Measurements from ENCODE around the gene WNT1.

The WNT1 gene

GRCh38 chr12:48991247-48992050, 13.3 kb downstream of the WNT1 start:
- peaks cover 53% of the 10 kb centered on the region for H3K27me3 Mint-ChIP-seq

GRCh38 chr12:48993787-48994186, 15.7 kb downstream of the WNT1 start:
- H3K9me3 Mint-ChIP-seq = no peaks in the 10 kb centered on the region
- DNase-seq (ENCODE audit: low spot score in 2 of 2) = no peak
- no peak overlapping the region for H3K4me3 Mint-ChIP-seq
- peaks cover 4% of the 10 kb centered on the region for H3K36me3 Mint-ChIP-seq (ENCODE audit: insufficient read depth)
- peaks cover 49% of the 10 kb centered on the region for H3K27me3 Mint-ChIP-seq
- H3K27ac Mint-ChIP-seq (ENCODE audit: low read depth) = no peak overlapping the region
- H3K4me1 Mint-ChIP-seq = peaks cover 16% of the 10 kb centered on the region
- ATAC-seq (replicated peaks; ENCODE audit: extremely low read depth, poor library complexity, severe bottlenecking) = no peak

More at GRCh38 chr12:48991247-48992050, 13.3 kb downstream of the WNT1 start:
- Mint-ChIP-seq H3K36me3 (ENCODE audit: insufficient read depth) (peaks cover 2% of the 10 kb centered on the region), H3K4me3 (no peak overlapping the region), H3K27ac (ENCODE audit: low read depth) (no peak overlapping the region), H3K4me1 (peaks cover 18% of the 10 kb centered on the region), H3K9me3 (no peaks in the 10 kb centered on the region)
- DNase-seq (ENCODE audit: low spot score in 2 of 2) (no peak), ATAC-seq (replicated peaks; ENCODE audit: extremely low read depth, poor library complexity, severe bottlenecking) (no peak)

DNA sequence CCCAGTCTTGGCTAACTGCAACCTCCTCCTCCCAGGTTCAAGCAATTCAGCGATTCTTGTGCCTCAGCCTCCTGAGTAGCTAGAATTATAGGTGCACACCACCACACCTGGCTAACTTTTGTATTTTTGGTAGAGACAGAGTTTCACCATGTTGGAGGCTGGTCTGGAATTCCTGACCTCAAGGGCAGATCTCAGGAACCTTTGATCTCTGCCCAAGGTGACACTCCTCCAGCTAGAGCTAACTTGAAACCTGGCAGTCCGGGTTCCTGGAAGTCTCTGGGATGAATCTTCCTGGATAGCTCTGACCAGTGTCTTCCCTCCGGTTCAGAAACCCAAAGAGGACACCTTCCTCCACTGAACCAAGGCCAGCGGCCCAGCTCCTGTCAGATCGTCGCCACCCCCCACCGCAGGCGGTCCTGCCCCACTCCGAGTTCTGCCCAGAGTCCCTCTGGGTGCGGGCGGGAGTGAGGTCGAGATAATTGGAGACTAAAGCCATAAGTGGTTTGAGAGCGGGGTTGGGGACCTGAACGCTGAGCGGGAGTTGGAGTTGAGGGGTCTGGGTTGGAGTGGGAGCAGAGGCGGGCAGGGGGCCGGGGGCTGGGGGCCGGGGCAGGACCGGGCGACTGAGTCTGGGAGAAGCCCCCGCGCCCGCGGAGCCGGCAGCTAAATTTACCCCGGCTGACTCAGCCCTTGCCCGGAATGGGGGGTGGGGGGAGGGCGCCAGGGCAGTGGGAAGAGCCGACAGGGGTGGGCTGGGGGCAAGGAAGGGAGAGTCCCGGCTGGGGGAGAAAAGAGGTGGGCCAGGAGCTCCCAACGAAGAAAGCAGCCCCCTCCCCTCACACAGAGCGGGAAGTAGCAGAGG, 16.3 kb downstream of the WNT1 start:
- H3K27ac Mint-ChIP-seq (ENCODE audit: low read depth) = no peak overlapping the region
- H3K4me3 Mint-ChIP-seq = no peak overlapping the region
- no peaks in the 10 kb centered on the region for H3K9me3 Mint-ChIP-seq
- peaks cover 48% of the 10 kb centered on the region for H3K27me3 Mint-ChIP-seq
- DNase-seq (ENCODE audit: low spot score in 2 of 2) (no peak), ATAC-seq (replicated peaks; ENCODE audit: extremely low read depth, poor library complexity, severe bottlenecking) (no peak)
- H3K4me1 Mint-ChIP-seq = peaks cover 21% of the 10 kb centered on the region
- H3K36me3 Mint-ChIP-seq (ENCODE audit: insufficient read depth) = peaks cover 8% of the 10 kb centered on the region

DNA sequence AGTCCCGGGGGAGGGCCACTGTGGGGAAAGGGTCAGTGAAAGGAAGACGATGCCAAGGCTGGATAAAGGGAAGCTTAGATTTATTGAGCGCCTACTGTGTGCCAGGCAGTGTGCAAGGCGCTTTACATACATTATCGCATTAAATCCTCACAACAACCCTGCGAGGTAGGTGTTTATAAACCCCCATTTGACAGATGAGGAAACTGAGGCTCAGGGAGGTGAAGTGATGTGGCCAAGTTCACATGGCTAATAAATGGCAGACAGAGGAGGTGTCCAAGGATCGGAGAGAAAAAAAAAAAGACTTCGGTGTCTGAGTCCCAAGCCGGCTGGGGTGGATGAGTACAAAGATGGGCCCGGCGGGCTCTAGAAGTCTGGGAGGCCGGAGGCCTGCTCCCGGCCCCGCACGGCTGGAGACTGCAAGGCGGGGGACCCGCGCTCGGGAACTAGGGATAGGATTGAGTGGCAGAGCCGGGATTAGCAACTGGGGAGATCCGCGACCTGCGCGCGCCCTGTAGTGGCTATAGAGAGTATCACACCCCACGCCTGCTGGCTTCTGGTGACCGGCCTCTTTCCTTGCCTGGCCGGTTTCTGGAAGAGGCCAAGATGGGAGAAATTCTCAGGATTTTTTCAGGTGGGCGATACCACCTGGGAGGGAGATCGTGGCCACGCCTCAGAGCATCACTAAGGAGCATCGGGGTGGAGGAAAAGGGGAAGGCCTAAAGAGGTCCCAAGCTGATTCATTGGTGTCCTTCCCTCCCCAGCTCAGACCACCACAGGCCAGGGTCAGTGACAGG, 17.2 kb downstream of the WNT1 start:
- Mint-ChIP-seq H3K27me3 (peaks cover 48% of the 10 kb centered on the region), H3K4me1 (peaks cover 29% of the 10 kb centered on the region), H3K27ac (ENCODE audit: low read depth) (peak overlapping the region; percentile 77)

GRCh38 chr12:48996794-48997718, 18.9 kb downstream of the WNT1 start:
- H3K4me3 Mint-ChIP-seq = peak overlapping the region; percentile 70
- peaks cover 19% of the 10 kb centered on the region for H3K36me3 Mint-ChIP-seq (ENCODE audit: insufficient read depth)
- H3K27me3 Mint-ChIP-seq = peaks cover 56% of the 10 kb centered on the region
- no peaks in the 10 kb centered on the region for H3K9me3 Mint-ChIP-seq
- DNase-seq (ENCODE audit: low spot score in 2 of 2) (peak; percentile 46 to 70), ATAC-seq (replicated peaks; ENCODE audit: extremely low read depth, poor library complexity, severe bottlenecking) (peak; percentile 68)
- H3K27ac Mint-ChIP-seq (ENCODE audit: low read depth) = peak overlapping the region; percentile 13
- H3K4me1 Mint-ChIP-seq = peaks cover 37% of the 10 kb centered on the region

More for the DNA sequence above, 17.2 kb downstream of the WNT1 start:
- Mint-ChIP-seq H3K4me3 (no peak overlapping the region), H3K36me3 (ENCODE audit: insufficient read depth) (peaks cover 9% of the 10 kb centered on the region), H3K9me3 (no peaks in the 10 kb centered on the region)
- ATAC-seq (replicated peaks; ENCODE audit: extremely low read depth, poor library complexity, severe bottlenecking) (no peak), DNase-seq (ENCODE audit: low spot score in 2 of 2) (peak in 1 of 2 donors; percentile 27)

DNA sequence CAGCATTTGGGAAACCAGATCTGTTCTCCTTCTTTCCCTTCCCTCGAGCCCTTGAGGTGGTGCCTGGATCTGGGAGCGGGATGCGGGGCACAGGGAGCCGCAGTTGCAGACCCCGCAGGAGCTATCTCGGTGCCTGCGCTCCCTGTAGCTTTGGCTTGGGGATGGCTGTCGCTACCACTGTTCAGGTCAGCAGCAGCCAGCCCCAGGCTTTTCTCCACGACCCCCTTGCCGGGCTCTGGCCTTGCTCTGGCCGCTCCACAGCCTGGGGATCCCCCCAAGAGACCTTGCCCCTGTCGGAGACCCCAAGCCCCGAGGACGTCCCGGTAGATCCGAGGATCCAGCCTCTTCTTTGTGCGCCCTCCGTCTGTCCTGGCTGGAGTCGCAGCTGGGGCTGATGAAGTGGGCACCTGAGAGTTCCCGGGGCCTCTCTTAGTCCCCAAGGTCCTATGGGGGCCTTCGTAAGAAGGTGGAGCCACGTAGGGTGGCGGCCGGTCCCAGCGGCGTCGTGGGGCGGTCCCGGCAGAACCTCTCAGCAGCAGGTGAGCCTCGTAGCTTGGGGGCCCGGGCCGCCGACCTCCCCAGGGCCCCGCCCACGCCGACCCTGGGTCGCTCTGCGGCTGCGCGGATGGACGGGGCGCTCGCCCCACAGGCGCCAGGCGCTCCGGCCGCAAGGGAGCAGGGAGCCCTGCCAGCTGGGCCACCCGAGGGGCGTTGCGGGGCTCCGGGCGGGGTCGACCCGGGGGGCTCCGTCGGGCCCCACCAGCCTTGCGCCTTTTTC, 19.8 kb downstream of the WNT1 start:
- H3K4me3 Mint-ChIP-seq = peak overlapping the region; percentile 70
- DNase-seq (ENCODE audit: low spot score in 2 of 2) (no peak), ATAC-seq (replicated peaks; ENCODE audit: extremely low read depth, poor library complexity, severe bottlenecking) (peak; percentile 9)
- peaks cover 27% of the 10 kb centered on the region for H3K36me3 Mint-ChIP-seq (ENCODE audit: insufficient read depth)
- peaks cover 37% of the 10 kb centered on the region for H3K4me1 Mint-ChIP-seq
- peak overlapping the region; percentile 13 for H3K27ac Mint-ChIP-seq (ENCODE audit: low read depth)
- peaks cover 64% of the 10 kb centered on the region for H3K27me3 Mint-ChIP-seq
- no peaks in the 10 kb centered on the region for H3K9me3 Mint-ChIP-seq

- H3K36me3 Mint-ChIP-seq (ENCODE audit: insufficient read depth) = peaks cover 31% of the 10 kb centered on the region
- H3K27ac Mint-ChIP-seq (ENCODE audit: low read depth) = no peak overlapping the region
- ATAC-seq (replicated peaks; ENCODE audit: extremely low read depth, poor library complexity, severe bottlenecking) = peak; percentile 21
- no peaks in the 10 kb centered on the region for H3K9me3 Mint-ChIP-seq
- no peak for DNase-seq (ENCODE audit: low spot score in 2 of 2)
- peaks cover 37% of the 10 kb centered on the region for H3K4me1 Mint-ChIP-seq
- H3K27me3 Mint-ChIP-seq = peaks cover 68% of the 10 kb centered on the region
- H3K4me3 Mint-ChIP-seq = peak overlapping the region; percentile 66
These were observed 20.6 kb downstream of the WNT1 start for GRCh38 chr12:48998497-48999353.

DNA sequence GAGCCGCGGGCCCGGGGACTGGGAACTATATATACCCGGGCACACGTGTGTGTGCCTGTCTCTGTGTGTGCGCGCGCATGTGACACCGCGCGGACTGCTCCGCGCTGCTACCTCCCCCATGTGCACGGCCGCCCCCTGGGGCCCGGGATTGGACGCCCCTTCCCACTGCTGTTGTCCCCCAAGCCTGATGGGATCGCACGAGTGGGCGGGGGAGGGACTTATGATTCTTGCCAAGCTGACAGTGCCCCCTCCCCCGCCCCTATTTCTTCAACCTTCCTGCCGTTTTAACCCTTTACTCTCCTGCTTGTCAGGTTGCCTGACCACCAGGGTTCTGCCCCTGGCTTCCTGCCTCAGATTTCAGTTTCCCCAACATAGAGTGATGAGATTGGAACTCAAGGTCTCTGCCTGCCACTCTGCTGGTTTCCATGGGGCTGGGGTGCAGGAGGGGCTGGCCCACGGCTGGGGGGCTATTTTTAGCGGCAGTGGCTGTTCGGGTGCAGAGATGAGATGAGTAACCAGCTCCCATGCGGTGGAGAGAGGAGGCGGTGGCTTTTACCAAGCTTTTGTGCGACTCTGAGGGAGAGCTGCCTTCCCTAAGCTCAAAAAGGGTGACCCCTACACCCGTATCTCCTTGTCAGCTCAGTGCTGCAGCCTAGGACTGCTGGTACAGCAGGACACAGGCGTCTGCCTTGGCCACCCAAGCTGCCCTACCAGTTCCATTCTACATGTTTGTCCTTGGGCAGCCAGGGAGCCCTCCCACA, 21.4 kb downstream of the WNT1 start, which contains the start of gene DDN:
Gene DDN, minus strand, starts transcription at position 5 of the 761 bp plus-strand sequence. CDS start 88 bp downstream, outside the sequence.
- DNase-seq (ENCODE audit: low spot score in 2 of 2) (no peak), ATAC-seq (replicated peaks; ENCODE audit: extremely low read depth, poor library complexity, severe bottlenecking) (peak; percentile 56)
- peaks cover 33% of the 10 kb centered on the region for H3K36me3 Mint-ChIP-seq (ENCODE audit: insufficient read depth)
- H3K27me3 Mint-ChIP-seq = peaks cover 69% of the 10 kb centered on the region
- H3K4me3 Mint-ChIP-seq = peak within 1 kb of the TSS; percentile 66
- peaks cover 37% of the 10 kb centered on the region for H3K4me1 Mint-ChIP-seq
- no peaks in the 10 kb centered on the region for H3K9me3 Mint-ChIP-seq
- no peak within 1 kb of the TSS for H3K27ac Mint-ChIP-seq (ENCODE audit: low read depth)

DNA sequence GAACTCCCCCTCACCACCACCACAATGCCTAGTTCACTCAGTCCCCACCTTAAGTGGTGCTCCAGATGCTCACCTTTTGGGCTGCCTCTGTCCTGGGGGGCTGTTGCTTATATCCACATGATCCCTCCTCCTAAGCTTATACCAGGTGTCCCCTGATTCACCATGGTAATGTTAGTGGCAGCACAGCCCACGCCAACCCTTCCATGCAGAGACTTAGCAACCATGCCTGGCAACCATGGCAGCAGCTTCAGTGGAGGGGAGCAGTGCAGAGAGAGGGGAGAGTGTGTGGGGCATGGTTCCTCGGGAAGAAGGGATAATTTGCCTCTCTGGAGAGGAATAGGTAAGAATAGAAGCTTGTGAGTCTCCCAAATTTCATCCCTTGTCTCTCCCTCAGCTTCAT, 22.2 kb downstream of the WNT1 start:
- ATAC-seq (replicated peaks; ENCODE audit: extremely low read depth, poor library complexity, severe bottlenecking) (no peak), DNase-seq (ENCODE audit: low spot score in 2 of 2) (no peak)
- peaks cover 66% of the 10 kb centered on the region for H3K27me3 Mint-ChIP-seq
- H3K4me3 Mint-ChIP-seq = no peak overlapping the region
- peaks cover 41% of the 10 kb centered on the region for H3K36me3 Mint-ChIP-seq (ENCODE audit: insufficient read depth)
- H3K9me3 Mint-ChIP-seq = no peaks in the 10 kb centered on the region
- peaks cover 33% of the 10 kb centered on the region for H3K4me1 Mint-ChIP-seq
- no peak overlapping the region for H3K27ac Mint-ChIP-seq (ENCODE audit: low read depth)

DNA sequence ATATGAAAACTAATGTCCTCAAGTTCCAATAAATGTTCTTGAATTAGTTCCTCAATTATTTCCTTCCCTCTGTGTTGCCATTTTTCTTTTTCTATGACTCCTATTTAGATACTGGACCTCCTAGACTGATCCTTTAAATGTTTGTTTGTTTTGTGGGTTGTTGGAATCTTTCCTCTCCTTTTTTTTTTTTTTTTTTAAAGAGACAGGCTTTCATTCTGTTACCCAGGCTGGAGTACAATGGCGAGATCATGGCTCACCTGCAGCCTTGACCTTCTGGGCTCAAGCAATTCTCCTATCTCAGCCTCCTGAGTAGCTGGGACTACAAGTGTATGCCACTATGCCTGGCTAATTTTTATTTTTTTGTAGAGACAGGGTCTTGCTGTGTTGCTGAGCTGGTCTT, 30.8 kb downstream of the WNT1 start:
- Mint-ChIP-seq H3K36me3 (ENCODE audit: insufficient read depth) (peaks cover 66% of the 10 kb centered on the region), H3K9me3 (no peaks in the 10 kb centered on the region), H3K4me1 (peaks cover 6% of the 10 kb centered on the region), H3K27ac (ENCODE audit: low read depth) (no peak overlapping the region), H3K27me3 (peaks cover 11% of the 10 kb centered on the region), H3K4me3 (no peak overlapping the region)
- no peak for DNase-seq (ENCODE audit: low spot score in 2 of 2)
- no peak for ATAC-seq (replicated peaks; ENCODE audit: extremely low read depth, poor library complexity, severe bottlenecking)

Data from central memory CD8-positive, alpha-beta T cell (primary cell).